ENCODE results near the gene ROS1. TPM values are rescaled to one million over a fixed set of nuclear protein-coding genes. Genes with fewer than 3 reads are reported as not detected.
"Not testable (repeated sequence)": the region's sequence is repeated elsewhere in the genome, so short reads cannot be mapped to it uniquely, and the experiment has no call there.

ROS1 gene
- total and polyA plus RNA-seq, 5 donors = 0.02 to 0.14 (median 0.06) TPM

DNA sequence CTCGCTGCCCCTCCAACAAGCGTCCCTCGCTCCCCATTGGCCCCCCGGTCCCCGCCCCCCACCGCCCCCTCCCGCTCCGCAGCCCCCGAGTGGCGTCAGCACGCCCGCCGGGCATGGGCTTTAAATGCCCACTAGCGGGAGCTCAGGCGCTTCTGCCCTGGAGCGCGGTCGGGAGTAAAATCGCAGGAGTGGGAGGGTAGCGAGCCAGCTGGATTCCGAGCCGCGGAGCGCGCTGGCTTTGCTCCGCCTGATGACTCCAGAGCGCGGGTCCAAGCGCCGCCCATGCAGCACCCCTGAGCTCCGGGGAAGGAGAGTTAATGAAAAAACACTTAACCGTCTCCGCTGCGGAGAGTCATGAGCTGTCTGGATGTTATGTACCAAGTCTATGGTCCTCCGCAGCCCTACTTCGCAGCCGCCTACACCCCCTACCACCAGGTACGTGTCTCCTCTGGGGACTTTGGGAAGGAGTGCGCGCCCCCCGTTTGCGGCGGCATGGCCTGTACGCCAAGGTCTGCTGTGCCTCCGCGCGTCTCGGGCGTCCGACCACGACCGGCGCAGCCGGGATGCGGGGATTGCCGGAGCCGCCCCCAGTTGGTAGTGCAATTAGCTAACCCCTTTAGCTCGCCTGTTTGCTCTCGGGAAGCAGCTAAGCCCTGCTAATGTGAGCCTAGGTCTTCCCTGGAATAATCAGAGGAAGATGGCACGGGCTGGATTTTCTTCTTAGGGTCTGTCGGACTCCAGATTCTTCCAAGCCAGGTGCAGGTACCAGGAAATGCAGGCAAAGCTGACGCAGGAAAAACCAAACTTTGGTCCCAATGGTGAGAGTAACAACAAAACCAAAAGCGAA is 160.1 kb downstream of the ROS1 start, which contains the start of gene VGLL2:
VGLL2 (plus strand) TSS at position 149 of the 847 bp plus-strand sequence; CDS start at position 355, 206 bp downstream.
- DNase-seq = peak; percentile 40 to 78 (median 60)
- Histone ChIP-seq H3K4me1 (ENCODE audit: control insufficient read depth, insufficient read depth, low read length) (peaks cover 9% of the 10 kb centered on the region), H3K27me3 (ENCODE audit: control insufficient read depth, insufficient read depth) (peaks cover 2% of the 10 kb centered on the region), H3K4me3 (ENCODE audit: low read length) (peak within 1 kb of the TSS; percentile 25), H3K27ac (ENCODE audit: low read length) (no peak within 1 kb of the TSS), H3K9me3 (ENCODE audit: control insufficient read depth, low read length) (no peaks in the 10 kb centered on the region)
- intact Hi-C loops (cut with DNase I) = no loop called here
- ATAC-seq = peak; percentile 76 to 77
- WGBS = 1% methylated on average over 63 of the region's 63 CpGs

DNA sequence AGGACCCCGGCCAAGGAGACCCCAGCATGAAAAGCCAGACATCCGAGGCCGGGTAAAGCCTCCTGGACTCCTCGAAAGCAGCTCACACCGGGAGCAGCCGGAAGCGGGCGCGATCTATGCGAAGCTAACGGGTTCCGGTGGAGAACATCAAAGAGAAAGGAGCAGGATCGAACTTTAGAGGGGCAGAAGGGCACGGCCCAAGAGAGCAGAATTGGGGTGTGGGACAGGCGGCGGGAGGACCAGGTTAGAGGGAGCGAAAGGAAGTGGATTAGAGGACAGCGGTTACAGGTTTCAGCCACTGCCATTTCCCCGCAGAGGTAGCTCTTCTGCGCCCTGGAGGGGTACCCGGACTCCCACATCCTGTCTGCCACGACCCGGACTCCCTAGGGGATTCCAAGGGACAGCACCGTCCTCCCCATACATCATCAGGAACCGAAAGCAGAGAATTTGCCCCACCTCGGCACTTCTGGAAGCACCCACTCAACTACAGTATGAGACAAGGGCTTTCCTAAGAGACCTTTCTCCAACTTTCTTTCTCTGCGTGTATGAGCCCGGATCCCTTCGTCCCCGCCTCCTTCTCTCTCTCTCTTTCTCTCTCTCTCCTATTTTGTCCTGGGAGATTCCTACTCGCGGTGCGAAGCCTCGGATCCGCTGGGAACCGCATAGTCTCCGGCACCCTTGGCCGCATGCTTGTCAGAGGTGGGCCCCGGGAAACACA is 160.9 kb downstream of the ROS1 start:
- H3K27me3 ChIP-seq (ENCODE audit: control insufficient read depth, insufficient read depth) = peaks cover 2% of the 10 kb centered on the region
- intact Hi-C loops (cut with DNase I) = no loop called here
- peak overlapping the region; percentile 25 for H3K4me3 ChIP-seq (ENCODE audit: low read length)
- H3K4me1 ChIP-seq (ENCODE audit: control insufficient read depth, insufficient read depth, low read length) = peaks cover 7% of the 10 kb centered on the region
- no peak for DNase-seq
- no peak overlapping the region for H3K27ac ChIP-seq (ENCODE audit: low read length)
- peak; percentile 35 to 47 for ATAC-seq
- WGBS = 2% methylated on average over 39 of the region's 39 CpGs
- no peaks in the 10 kb centered on the region for H3K9me3 ChIP-seq (ENCODE audit: control insufficient read depth, low read length)

DNA sequence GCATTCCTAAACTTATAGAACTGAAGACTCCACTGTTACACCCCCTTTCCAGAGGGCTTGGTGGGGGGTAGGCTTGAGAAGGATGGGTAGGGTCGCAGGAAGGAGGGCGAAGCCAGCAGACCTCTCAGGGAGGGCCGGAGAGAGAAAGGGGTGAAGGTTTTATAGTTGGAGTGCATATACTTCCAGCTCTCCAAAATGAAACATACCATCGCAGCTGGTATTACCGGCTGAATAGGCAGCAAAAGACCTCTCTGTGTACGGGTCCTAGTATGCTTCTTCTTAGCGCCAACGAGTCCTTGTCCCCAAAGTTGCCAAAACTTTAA is 161.4 kb downstream of the ROS1 start:
- WGBS = 4% methylated on average over 8 of the region's 8 CpGs
- peaks cover 6% of the 10 kb centered on the region for H3K4me1 ChIP-seq (ENCODE audit: control insufficient read depth, insufficient read depth, low read length)
- H3K27ac ChIP-seq (ENCODE audit: low read length) = no peak overlapping the region
- DNase-seq (no peak), ATAC-seq (no peak)
- intact Hi-C loops (cut with DNase I) = no loop called here
- peaks cover 2% of the 10 kb centered on the region for H3K27me3 ChIP-seq (ENCODE audit: control insufficient read depth, insufficient read depth)
- no peaks in the 10 kb centered on the region for H3K9me3 ChIP-seq (ENCODE audit: control insufficient read depth, low read length)
- peak overlapping the region; percentile 25 for H3K4me3 ChIP-seq (ENCODE audit: low read length)

DNA sequence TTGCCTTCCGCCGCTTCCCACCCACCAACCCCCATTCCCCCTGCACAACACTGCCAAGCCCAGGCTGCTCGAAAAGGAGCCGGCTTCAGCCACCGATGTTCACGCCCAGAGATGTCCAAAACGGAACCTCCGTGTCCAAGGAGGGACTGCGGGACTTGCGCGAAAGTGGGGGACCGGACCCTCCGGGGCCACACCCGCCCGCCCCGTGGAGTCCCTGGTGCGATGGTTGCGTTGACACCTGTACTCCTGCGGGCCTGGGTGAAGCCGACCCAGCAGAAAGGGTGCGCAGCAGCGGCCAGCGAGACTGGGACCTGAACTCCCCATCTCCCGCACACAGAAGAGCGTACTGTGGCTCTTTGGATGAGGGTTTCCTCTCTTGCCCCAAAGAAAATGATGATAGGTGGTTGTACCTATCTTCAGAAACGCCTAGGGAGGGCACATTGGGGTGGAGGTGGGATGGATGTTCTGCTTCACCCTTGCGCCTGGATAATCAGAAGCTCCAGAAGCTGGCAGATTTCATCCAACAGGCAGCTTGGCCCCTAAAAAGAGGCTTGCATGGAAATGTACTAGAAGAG is 162.3 kb downstream of the ROS1 start:
- no peak for ATAC-seq
- no peak overlapping the region for H3K4me3 ChIP-seq (ENCODE audit: low read length)
- H3K27me3 ChIP-seq (ENCODE audit: control insufficient read depth, insufficient read depth) = peaks cover 2% of the 10 kb centered on the region
- peak in 1 of 3 donors; percentile 11 for DNase-seq
- no peaks in the 10 kb centered on the region for H3K9me3 ChIP-seq (ENCODE audit: control insufficient read depth, low read length)
- peaks cover 6% of the 10 kb centered on the region for H3K4me1 ChIP-seq (ENCODE audit: control insufficient read depth, insufficient read depth, low read length)
- intact Hi-C loops (cut with DNase I) = no loop called here
- H3K27ac ChIP-seq (ENCODE audit: low read length) = no peak overlapping the region
- WGBS = 5% methylated on average over 27 of the region's 27 CpGs

DNA sequence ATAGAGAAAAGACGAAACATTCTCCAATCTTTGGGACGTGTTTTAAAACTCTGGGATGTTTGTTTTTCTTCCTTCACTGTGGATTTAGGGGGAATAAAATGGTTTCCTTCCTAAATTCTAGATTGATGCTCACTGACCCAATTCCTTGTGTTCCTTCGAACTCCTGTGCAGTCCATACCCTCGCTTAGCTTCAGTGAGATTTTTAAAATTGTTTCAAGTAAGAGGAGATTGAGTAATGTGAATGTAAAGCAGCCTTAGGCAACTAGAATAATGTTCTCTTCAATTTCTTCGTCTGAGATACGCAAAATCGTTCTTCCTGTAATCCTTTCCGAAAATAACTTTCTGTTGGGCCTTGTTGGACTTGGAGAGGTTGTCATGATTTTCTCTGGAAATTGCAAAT is 162.9 kb downstream of the ROS1 start:
- 22% methylated on average over 8 of the region's 8 CpGs for WGBS
- no peak overlapping the region for H3K4me3 ChIP-seq (ENCODE audit: low read length)
- no peak for ATAC-seq
- intact Hi-C loops (cut with DNase I) = no loop called here
- H3K27me3 ChIP-seq (ENCODE audit: control insufficient read depth, insufficient read depth) = peaks cover under 1% of the 10 kb centered on the region
- no peak for DNase-seq
- peaks cover 6% of the 10 kb centered on the region for H3K4me1 ChIP-seq (ENCODE audit: control insufficient read depth, insufficient read depth, low read length)
- H3K27ac ChIP-seq (ENCODE audit: low read length) = no peak overlapping the region
- H3K9me3 ChIP-seq (ENCODE audit: control insufficient read depth, low read length) = no peaks in the 10 kb centered on the region

DNA sequence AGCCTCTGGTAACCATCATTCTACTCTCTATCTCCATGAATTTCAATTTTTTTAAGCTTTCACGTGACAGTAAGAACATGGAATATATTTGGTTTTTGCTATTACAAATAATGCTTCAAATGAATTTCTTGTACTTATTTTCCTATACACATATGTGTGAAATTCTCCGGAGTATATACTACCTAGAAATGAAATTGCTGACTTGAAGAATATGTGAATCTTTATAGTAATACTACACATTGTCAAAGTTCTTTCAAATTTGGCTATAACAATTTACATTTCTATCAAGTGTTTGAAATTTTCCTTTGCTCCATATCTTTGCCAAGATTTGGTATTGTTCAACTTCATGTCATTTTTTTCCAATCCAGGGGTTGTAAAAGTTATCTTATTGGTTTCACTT is 172.0 kb downstream of the ROS1 start:
- intact Hi-C loops (cut with DNase I) = no loop called here
- 80% methylated on average over 2 of the region's 2 CpGs for WGBS
- ATAC-seq = no peak
- no peaks in the 10 kb centered on the region for H3K9me3 ChIP-seq (ENCODE audit: control insufficient read depth, low read length)
- no peaks in the 10 kb centered on the region for H3K4me1 ChIP-seq (ENCODE audit: control insufficient read depth, insufficient read depth, low read length)
- no peak overlapping the region for H3K27ac ChIP-seq (ENCODE audit: low read length)
- no peaks in the 10 kb centered on the region for H3K27me3 ChIP-seq (ENCODE audit: control insufficient read depth, insufficient read depth)
- no peak for DNase-seq
- H3K4me3 ChIP-seq (ENCODE audit: low read length) = no peak overlapping the region

DNA sequence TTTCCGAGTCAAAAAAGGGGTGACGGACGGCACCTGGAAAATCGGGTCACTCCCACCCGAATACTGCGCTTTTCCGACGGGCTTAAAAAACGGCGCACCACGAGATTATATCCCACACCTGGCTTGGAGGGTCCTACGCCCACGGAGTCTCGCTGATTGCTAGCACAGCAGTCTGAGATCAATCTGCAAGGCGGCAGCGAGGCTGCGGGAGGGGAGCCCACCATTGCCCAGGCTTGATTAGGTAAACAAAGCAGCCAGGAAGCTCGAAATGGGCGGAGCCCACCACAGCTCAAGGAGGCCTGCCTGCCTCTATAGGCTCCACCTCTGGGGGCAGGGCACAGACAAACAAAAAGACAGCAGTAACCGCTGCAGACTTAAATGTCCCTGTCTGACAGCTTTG is 180.8 kb downstream of the ROS1 start:
- H3K27ac ChIP-seq (ENCODE audit: low read length); ATAC-seq; H3K4me1 ChIP-seq (ENCODE audit: control insufficient read depth, insufficient read depth, low read length); H3K4me3 ChIP-seq (ENCODE audit: low read length); H3K9me3 ChIP-seq (ENCODE audit: control insufficient read depth, low read length); intact Hi-C loops (cut with DNase I); DNase-seq; H3K27me3 ChIP-seq (ENCODE audit: control insufficient read depth, insufficient read depth): not testable (repeated sequence)
- 81% methylated on average over 19 of the region's 20 CpGs for WGBS

DNA sequence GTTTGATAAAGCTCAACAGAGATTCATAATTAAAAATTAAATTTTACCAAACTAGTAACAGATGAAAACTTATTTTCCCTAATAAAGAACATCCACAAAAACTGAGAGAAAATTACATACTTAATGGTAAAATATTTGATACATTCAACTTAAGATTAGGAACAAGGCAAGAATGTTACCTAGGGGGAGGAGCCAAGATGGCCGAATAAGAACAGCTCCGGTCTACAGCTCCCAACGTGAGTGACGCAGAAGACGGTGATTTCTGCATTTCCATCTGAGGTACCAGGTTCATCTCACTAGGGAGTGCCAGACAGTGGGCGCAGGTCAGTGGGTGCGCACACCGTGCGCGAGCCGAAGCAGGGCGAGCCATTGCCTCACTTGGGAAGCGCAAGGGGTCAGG is 181.2 kb downstream of the ROS1 start:
- DNase-seq; H3K4me1 ChIP-seq (ENCODE audit: control insufficient read depth, insufficient read depth, low read length); H3K4me3 ChIP-seq (ENCODE audit: low read length); ATAC-seq; H3K27ac ChIP-seq (ENCODE audit: low read length); H3K9me3 ChIP-seq (ENCODE audit: control insufficient read depth, low read length); H3K27me3 ChIP-seq (ENCODE audit: control insufficient read depth, insufficient read depth); intact Hi-C loops (cut with DNase I): not testable (repeated sequence)
- WGBS = 74% methylated on average over 9 of the region's 13 CpGs

Other genes starting within 250 kb of the ROS1 start
- gene VGLL2, start 160.4 kb downstream of the ROS1 start, total RNA-seq = 10 to 100 TPM in 1 of 4 donors, 1 to 10 TPM in 3; 1.9 to 22.8 (median 3.5) TPM
- 1.8 TPM for gene VGLL2, start 160.4 kb downstream of the ROS1 start, polyA plus RNA-seq
- 1 to 10 TPM; 3.2 to 5.7 (median 4.1) TPM for gene DCBLD1, start 56.7 kb upstream of the ROS1 start, total RNA-seq
- gene DCBLD1, start 56.7 kb upstream of the ROS1 start, polyA plus RNA-seq = 3.8 TPM
- 10 to 100 TPM; 23.4 to 28.9 (median 26.0) TPM for gene GOPC, start 176.6 kb upstream of the ROS1 start, total RNA-seq
- gene GOPC, start 176.6 kb upstream of the ROS1 start, polyA plus RNA-seq = 17.2 TPM
- gene NUS1, start 249.5 kb upstream of the ROS1 start, total RNA-seq = 10 to 100 TPM; 17.9 to 23.2 (median 18.7) TPM
- 12.5 TPM for gene NUS1, start 249.5 kb upstream of the ROS1 start, polyA plus RNA-seq